HepG2 (cell line): ENCODE data around the gene SSBP4. TPM values are rescaled to one million over a fixed set of nuclear protein-coding genes. Genes with fewer than 3 reads are reported as not detected.

ENCODE experiments used
- ATAC-seq: fragments of 200-7000 bp; cut with Tn5 transposase; 3 replicates; pipeline ENCODE4 v1.9.1; 2020; ENCODE audit warnings: mild to moderate bottlenecking, moderate library complexity
- BruUV-seq: library from RNA; stranded (reverse); fragments of 400-500 nt; replicated peaks from 2 replicates; lab custom pipeline; 2021; lab: Mats Ljungman, UMichigan
- CTCF ChIA-PET: fragments of 300-600 bp; formaldehyde crosslinking; extraction: SDS; loops from one replicate; lab custom pipeline; 2021; ENCODE audit warnings: low total read pairs, inconsistent platforms, low intra/inter-chr PET ratio; lab: Yijun Ruan, JAX
- POLR2A ChIA-PET: fragments of 350-600 bp; sonication (Branson Sonifier 250); formaldehyde crosslinking; loops from one replicate; lab custom pipeline; 2020; ENCODE audit warnings: antibody characterized with exemption, inconsistent platforms; lab: Yijun Ruan, JAX
- DNase-seq: peaks from one replicate; pipeline ENCODE4 v3.0.0-alpha.2; 2015; ENCODE audit warnings: low spot score
- FAIRE-seq: peaks from 3 replicates; lab custom pipeline; 2011; peaks lifted over from hg19 to GRCh38; lab: Jason Lieb, UNC
- H2AFZ ChIP-seq: one replicate; pipeline ENCODE4 v1.6.1; 2011; ENCODE audit warnings: low read length, inconsistent platforms
- H3K27ac ChIP-seq: fragments of 300-600 bp; 3 replicates; pipeline ENCODE4 v1.8.0; 2011; ENCODE audit warnings: mixed run types, mild to moderate bottlenecking, mixed read lengths, low read length, inconsistent platforms; ENCODE audit not compliant: insufficient read depth; ENCODE audit errors: extremely low read length
- H3K27me3 ChIP-seq, 2 experiments: fragments of 200-600 bp in 1 of 2; 2 replicates in 1 of 2; 3 replicates in 1 of 2; pipeline versions ENCODE4 v1.6.0 to v1.8.0; 2011; ENCODE audit warnings: low read length in 2 of 2, mild to moderate bottlenecking in 2 of 2, moderate library complexity in 2 of 2, inconsistent platforms in 1 of 2; ENCODE audit not compliant: insufficient read depth in 2 of 2, control insufficient read depth in 1 of 2
- H3K36me3 ChIP-seq, 2 experiments: fragments of 200-600 bp in 1 of 2; replicated peaks in 1 of 2; 2 replicates in 1 of 2; 3 replicates in 1 of 2; pipeline versions ENCODE4 v1.5.1 to v1.8.0; 2011; ENCODE audit warnings: low read length in 2 of 2, inconsistent platforms in 1 of 2; ENCODE audit not compliant: insufficient read depth in 2 of 2, control insufficient read depth in 1 of 2
- H3K4me1 ChIP-seq: 2 replicates; pipeline ENCODE4 v1.5.1; 2012; ENCODE audit warnings: low read length, inconsistent platforms; ENCODE audit not compliant: insufficient read depth
- H3K4me2 ChIP-seq: 2 replicates; pipeline ENCODE4 v1.6.0; 2011; ENCODE audit warnings: low read depth, low read length, inconsistent platforms
- H3K4me3 ChIP-seq, 3 experiments: fragments of 200-600 bp in 1 of 3; sonication (generic), shearing (Covaris generic) in 1 of 3; replicated peaks in 1 of 3; 2 replicates each; pipeline ENCODE4 v1.5.1; 2011 to 2016; ENCODE audit warnings: low read length in 3 of 3, inconsistent platforms in 2 of 3, low read depth in 2 of 3, mild to moderate bottlenecking in 2 of 3, control low read depth in 1 of 3, mixed read lengths in 1 of 3; ENCODE audit not compliant: insufficient read depth in 1 of 3
- H3K79me2 ChIP-seq: one replicate; pipeline ENCODE4 v1.6.1; 2011; ENCODE audit warnings: low read length, inconsistent platforms; ENCODE audit not compliant: insufficient read depth
- H3K9ac ChIP-seq: 2 replicates; pipeline ENCODE4 v1.6.0; 2011; ENCODE audit warnings: mild to moderate bottlenecking, low read depth, low read length, inconsistent platforms; ENCODE audit not compliant: insufficient read depth
- H3K9me3 ChIP-seq: 2 replicates; pipeline ENCODE4 v1.5.1; 2012; ENCODE audit warnings: mild to moderate bottlenecking, low read length
- H4K20me1 ChIP-seq: 2 replicates; pipeline ENCODE4 v1.6.0; 2011; ENCODE audit warnings: inconsistent platforms, mild to moderate bottlenecking, low read length, moderate library complexity; ENCODE audit not compliant: insufficient read depth
- BCL6 ChIP-seq: IDR thresholded peaks from 2 replicates; pipeline ENCODE4 v1.6.1; 2016; ENCODE audit warnings: missing genetic modification reagents, missing compliant biosample characterization
- HDAC6 ChIP-seq: fragments of 200-600 bp; sonication (generic); IDR thresholded peaks from 2 replicates; pipeline ENCODE4 v1.7.0; 2017; ENCODE audit warnings: mild to moderate bottlenecking, antibody characterized with exemption, low read length, low read depth
- IKZF4 ChIP-seq: sonication (generic); formaldehyde crosslinking; IDR thresholded peaks from 2 replicates; pipeline ENCODE4 v1.5.1; 2020; ENCODE audit warnings: borderline replicate concordance, mild to moderate bottlenecking, low read depth, missing genetic modification reagents; ENCODE audit errors: not compliant biosample characterization
- KDM1A ChIP-seq: IDR thresholded peaks from 2 replicates; pipeline ENCODE4 v1.6.1; 2016; ENCODE audit warnings: missing compliant biosample characterization
- NR2F6 ChIP-seq, 2 experiments: IDR thresholded peaks; 2 replicates each; pipeline ENCODE4 v1.6.1; 2016; ENCODE audit warnings: antibody characterized with exemption in 1 of 2, mild to moderate bottlenecking in 1 of 2
- PCBP1 ChIP-seq: fragments of 200-400 bp; formaldehyde crosslinking; IDR thresholded peaks from 2 replicates; pipeline ENCODE4 v1.6.1; 2017; ENCODE audit warnings: mild to moderate bottlenecking, low read depth, low read length, borderline replicate concordance
- PHF21A ChIP-seq: sonication (generic); formaldehyde crosslinking; IDR thresholded peaks from 2 replicates; pipeline ENCODE4 v1.5.0; 2020; ENCODE audit warnings: mild to moderate bottlenecking, missing genetic modification reagents
- RARA ChIP-seq: IDR thresholded peaks from 2 replicates; pipeline ENCODE4 v1.6.1; 2016; ENCODE audit warnings: missing genetic modification reagents, missing compliant biosample characterization
- REST ChIP-seq, 2 experiments: IDR thresholded peaks; 2 replicates each; pipeline ENCODE4 v1.6.1; 2011 to 2012; ENCODE audit warnings: low read length in 2 of 2, borderline replicate concordance in 1 of 2, low read depth in 1 of 2, mild to moderate bottlenecking in 1 of 2, moderate library complexity in 1 of 2
- SRSF1 ChIP-seq: fragments of 200-400 bp; formaldehyde crosslinking; optimal IDR thresholded peaks from 2 replicates; pipeline ENCODE3; 2017; ENCODE audit warnings: mild to moderate bottlenecking, low read depth, low read length, moderate library complexity
- ZNF121 ChIP-seq: sonication (generic); formaldehyde crosslinking; IDR thresholded peaks from 2 replicates; pipeline ENCODE4 v1.5.0; 2020; ENCODE audit warnings: mild to moderate bottlenecking, missing genetic modification reagents
- ZNF3 ChIP-seq: IDR thresholded peaks from 2 replicates; pipeline ENCODE4 v1.7.0; 2017; ENCODE audit warnings: inconsistent platforms
- ZNF367 ChIP-seq: sonication (generic); formaldehyde crosslinking; IDR thresholded peaks from 2 replicates; pipeline ENCODE4 v1.4.0; 2020; ENCODE audit warnings: missing genetic modification reagents, borderline replicate concordance
- WGBS: methylation state at CpG from one replicate; pipeline ENCODE4 v1.1.6; 2017; ENCODE audit warnings: low lambda C conversion rate; 5-methylcytosine and 5-hydroxymethylcytosine counted together
- in situ Hi-C: cut with HindIII; loops from 2 replicates; pipeline ENCODE4 v1.10.0; 2017; ENCODE audit warnings: low pct_unique_long_range_greater_than_20kb; ENCODE audit not compliant: extremely low pct_ligation_motif_present
- intact Hi-C: fragments of 100-400 bp; cut with micrococcal nuclease; formaldehyde crosslinking; loops from one replicate; pipeline ENCODE4 v1.10.0; 2022; ENCODE audit not compliant: unreplicated experiment
- polyA plus RNA-seq, 8 experiments: library from polyadenylated mRNA; depleted of rRNA in 3 of 8; stranded (reverse) in 7 of 8; unstranded in 1 of 8; fragments of >200 nt; fragmentation: Illumina TruSeq in 4 of 8; extraction: Trizol in 4 of 8; gene quantifications; 2 replicates each; pipeline versions ENCODE4 v1.2.1 to v1.2.3, GENCODE V29; 2011 to 2016; ENCODE audit warnings: low read depth in 4 of 8, missing spikeins in 1 of 8, mixed read lengths in 1 of 8; ENCODE audit not compliant: insufficient read depth in 1 of 8
- total RNA-seq, 5 experiments: library from RNA; depleted of rRNA; stranded (reverse); fragments of >200 nt; fragmentation: Illumina TruSeq; extraction: Trizol; gene quantifications; 2 replicates each; pipeline ENCODE4 v1.2.3, GENCODE V29; 2016; ENCODE audit warnings: low read depth in 1 of 5
- TF ChIP-seq, protein P1 (sequence below): sonication (generic); IDR thresholded peaks from 2 replicates; pipeline ENCODE4 v1.6.1; 2016; ENCODE audit warnings: low read depth, borderline replicate concordance
- TF ChIP-seq, protein P2 (sequence below): sonication (generic); formaldehyde crosslinking; conservative IDR thresholded peaks from 2 replicates; pipeline ENCODE4 v1.4.0; 2020; ENCODE audit warnings: mild to moderate bottlenecking, missing genetic modification reagents, moderate library complexity
- TF ChIP-seq, protein P3 (sequence below): sonication (generic); formaldehyde crosslinking; IDR thresholded peaks from 2 replicates; pipeline ENCODE4 v1.8.1; 2023; ENCODE audit warnings: mild to moderate bottlenecking, missing genetic modification reagents

SSBP4 gene
- total and polyA plus RNA-seq, 2 of the 13 experiments (the other 11 are each of a cell fraction or from before 2014, with no cell fraction given) = 20.8 to 39.5 TPM

DNA sequence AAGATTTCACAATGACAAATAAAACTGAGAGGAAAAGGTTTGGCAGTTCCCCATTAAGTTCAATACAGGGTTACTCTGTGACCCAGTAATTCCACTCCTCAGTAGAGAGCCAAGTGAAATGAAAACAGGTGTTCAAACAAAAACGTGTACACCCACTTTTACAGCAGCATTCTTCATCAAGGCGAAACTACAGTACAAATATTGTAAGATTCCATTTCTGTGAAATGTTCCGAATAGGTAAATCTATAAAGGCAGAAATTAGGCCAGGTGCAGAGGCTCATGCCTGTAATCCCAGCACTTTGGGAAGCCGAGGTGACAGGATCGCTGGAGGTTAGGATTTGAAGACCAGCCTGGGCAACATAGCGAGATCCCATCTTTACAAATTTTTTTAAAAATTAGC, 42.2 kb upstream of the SSBP4 start:
- Histone ChIP-seq H3K27ac (peak overlapping the region; percentile 37), H3K27me3 (no peaks in the 10 kb centered on the region), H3K36me3 (no peaks in the 10 kb centered on the region), H3K9ac (no peak overlapping the region), H4K20me1 (no peaks in the 10 kb centered on the region), H3K9me3 (no peaks in the 10 kb centered on the region), H3K4me3 (no peak overlapping the region), H2AFZ (no peak overlapping the region), H3K4me2 (no peak overlapping the region), H3K4me1 (peaks cover 99% of the 10 kb centered on the region), H3K79me2 (peaks cover 5% of the 10 kb centered on the region)
- 59% methylated on average over 6 of the region's 6 CpGs for WGBS
- DNase-seq (no peak), FAIRE-seq (no peak), ATAC-seq (no peak)
- intact Hi-C loops = no loop called here
- BruUV-seq = no TSS peak
- ChIA-PET POLR2A (interaction anchor here (0.7 to 1.5 kb wide), 4 partner anchors 9 to 98 kb away, joined by 3 to 7 read pairs (median 4); partner anchors contain the start of gene GDF15), CTCF (no interaction called here)
- in situ Hi-C loops = no loop called here
- TF ChIP-seq NR2F6 (IDR thresholded peaks at IDR 0.05) (no peak), NR2F6 (CRISPR knock-in tag; IDR thresholded peaks at IDR 0.05) (0 out of 2 replicates have a peak, but pooled peaks have one; percentile 12), ZNF121 (CRISPR knock-in tag) (peak; percentile 96), PHF21A (CRISPR knock-in tag) (0 out of 2 replicates have a peak, but pooled peaks have one; percentile 38), ZNF367 (CRISPR knock-in tag) (no peak), KDM1A (CRISPR knock-in tag) (no peak), RARA (CRISPR knock-in tag) (0 out of 2 replicates have a peak, but pooled peaks have one; percentile 27), IKZF4 (no peak), REST (IDR thresholded peaks at IDR 0.05; ENCODE audit: borderline replicate concordance in 1 of 2, low read depth in 1 of 2, low read length in 2 of 2) (no peak), SRSF1 (no peak), BCL6 (CRISPR knock-in tag) (0 out of 2 replicates have a peak, but pooled peaks have one; percentile 35), PCBP1 (no peak), HDAC6 (no peak), ZNF3 (CRISPR knock-in tag) (no peak)
- TF ChIP-seq, protein P1, sequence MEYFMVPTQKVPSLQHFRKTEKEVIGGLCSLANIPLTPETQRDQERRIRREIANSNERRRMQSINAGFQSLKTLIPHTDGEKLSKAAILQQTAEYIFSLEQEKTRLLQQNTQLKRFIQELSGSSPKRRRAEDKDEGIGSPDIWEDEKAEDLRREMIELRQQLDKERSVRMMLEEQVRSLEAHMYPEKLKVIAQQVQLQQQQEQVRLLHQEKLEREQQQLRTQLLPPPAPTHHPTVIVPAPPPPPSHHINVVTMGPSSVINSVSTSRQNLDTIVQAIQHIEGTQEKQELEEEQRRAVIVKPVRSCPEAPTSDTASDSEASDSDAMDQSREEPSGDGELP = peak; percentile 55; the same call in 1 of the 2 replicates
- TF ChIP-seq, protein P2, sequence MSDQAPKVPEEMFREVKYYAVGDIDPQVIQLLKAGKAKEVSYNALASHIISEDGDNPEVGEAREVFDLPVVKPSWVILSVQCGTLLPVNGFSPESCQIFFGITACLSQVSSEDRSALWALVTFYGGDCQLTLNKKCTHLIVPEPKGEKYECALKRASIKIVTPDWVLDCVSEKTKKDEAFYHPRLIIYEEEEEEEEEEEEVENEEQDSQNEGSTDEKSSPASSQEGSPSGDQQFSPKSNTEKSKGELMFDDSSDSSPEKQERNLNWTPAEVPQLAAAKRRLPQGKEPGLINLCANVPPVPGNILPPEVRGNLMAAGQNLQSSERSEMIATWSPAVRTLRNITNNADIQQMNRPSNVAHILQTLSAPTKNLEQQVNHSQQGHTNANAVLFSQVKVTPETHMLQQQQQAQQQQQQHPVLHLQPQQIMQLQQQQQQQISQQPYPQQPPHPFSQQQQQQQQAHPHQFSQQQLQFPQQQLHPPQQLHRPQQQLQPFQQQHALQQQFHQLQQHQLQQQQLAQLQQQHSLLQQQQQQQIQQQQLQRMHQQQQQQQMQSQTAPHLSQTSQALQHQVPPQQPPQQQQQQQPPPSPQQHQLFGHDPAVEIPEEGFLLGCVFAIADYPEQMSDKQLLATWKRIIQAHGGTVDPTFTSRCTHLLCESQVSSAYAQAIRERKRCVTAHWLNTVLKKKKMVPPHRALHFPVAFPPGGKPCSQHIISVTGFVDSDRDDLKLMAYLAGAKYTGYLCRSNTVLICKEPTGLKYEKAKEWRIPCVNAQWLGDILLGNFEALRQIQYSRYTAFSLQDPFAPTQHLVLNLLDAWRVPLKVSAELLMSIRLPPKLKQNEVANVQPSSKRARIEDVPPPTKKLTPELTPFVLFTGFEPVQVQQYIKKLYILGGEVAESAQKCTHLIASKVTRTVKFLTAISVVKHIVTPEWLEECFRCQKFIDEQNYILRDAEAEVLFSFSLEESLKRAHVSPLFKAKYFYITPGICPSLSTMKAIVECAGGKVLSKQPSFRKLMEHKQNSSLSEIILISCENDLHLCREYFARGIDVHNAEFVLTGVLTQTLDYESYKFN (CRISPR knock-in tag) = 0 out of 2 replicates have a peak, but pooled peaks have one; percentile 12
- TF ChIP-seq, protein P3, sequence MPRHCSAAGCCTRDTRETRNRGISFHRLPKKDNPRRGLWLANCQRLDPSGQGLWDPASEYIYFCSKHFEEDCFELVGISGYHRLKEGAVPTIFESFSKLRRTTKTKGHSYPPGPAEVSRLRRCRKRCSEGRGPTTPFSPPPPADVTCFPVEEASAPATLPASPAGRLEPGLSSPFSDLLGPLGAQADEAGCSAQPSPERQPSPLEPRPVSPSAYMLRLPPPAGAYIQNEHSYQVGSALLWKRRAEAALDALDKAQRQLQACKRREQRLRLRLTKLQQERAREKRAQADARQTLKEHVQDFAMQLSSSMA (CRISPR knock-in tag) = no peak
